KMS-11 (cell line): ENCODE data around the gene CNNM4.

Experiments
- H2AFZ ChIP-seq: fragments of 200-600 bp; sonication (generic); 2 replicates; pipeline ENCODE4 v1.6.1; 2016; ENCODE audit warnings: antibody characterized with exemption, mixed run types, low read depth
- H3K27ac ChIP-seq: fragments of 200-600 bp; sonication (generic); 2 replicates; pipeline ENCODE4 v1.6.1; 2016; ENCODE audit warnings: mild to moderate bottlenecking, mixed run types
- H3K27me3 ChIP-seq: fragments of 200-600 bp; sonication (generic); 2 replicates; pipeline ENCODE4 v1.6.1; 2017; ENCODE audit warnings: mild to moderate bottlenecking, low read depth, mixed run types, moderate library complexity; ENCODE audit not compliant: insufficient read depth
- H3K36me3 ChIP-seq: fragments of 200-600 bp; sonication (generic); 2 replicates; pipeline ENCODE4 v1.6.1; 2017; ENCODE audit warnings: mild to moderate bottlenecking, mixed run types; ENCODE audit not compliant: insufficient read depth
- H3K4me1 ChIP-seq: fragments of 200-600 bp; sonication (generic); 2 replicates; pipeline ENCODE4 v1.6.1; 2016; ENCODE audit warnings: mild to moderate bottlenecking, low read depth, mixed run types; ENCODE audit not compliant: poor library complexity, severe bottlenecking
- H3K4me2 ChIP-seq: fragments of 200-600 bp; sonication (generic); 2 replicates; pipeline ENCODE4 v1.7.0; 2016; ENCODE audit warnings: mild to moderate bottlenecking, mixed run types
- H3K4me3 ChIP-seq: fragments of 200-600 bp; sonication (generic); IDR thresholded peaks from 2 replicates; pipeline ENCODE4 v1.6.1; 2017; ENCODE audit warnings: low read depth, low read length, mixed read lengths; ENCODE audit not compliant: insufficient read depth
- H3K79me2 ChIP-seq: fragments of 200-600 bp; sonication (generic); 2 replicates; pipeline ENCODE4 v1.6.1; 2016; ENCODE audit warnings: low read depth, mixed run types; ENCODE audit not compliant: insufficient read depth
- H3K9ac ChIP-seq: fragments of 200-600 bp; sonication (generic); 2 replicates; pipeline ENCODE4 v1.6.1; 2016; ENCODE audit warnings: mild to moderate bottlenecking, mixed run types
- H4K20me1 ChIP-seq: fragments of 200-600 bp; sonication (generic); 2 replicates; pipeline ENCODE4 v1.6.1; 2016; ENCODE audit warnings: mild to moderate bottlenecking, mixed run types; ENCODE audit not compliant: insufficient read depth
- TF ChIP-seq, protein P1 (sequence below): fragments of 200-600 bp; sonication (generic); conservative IDR thresholded peaks from 2 replicates; pipeline ENCODE4 v1.6.1; 2017; ENCODE audit warnings: low read depth, mild to moderate bottlenecking, antibody characterized with exemption, low read length, moderate library complexity, mixed read lengths

Gene CNNM4

DNA sequence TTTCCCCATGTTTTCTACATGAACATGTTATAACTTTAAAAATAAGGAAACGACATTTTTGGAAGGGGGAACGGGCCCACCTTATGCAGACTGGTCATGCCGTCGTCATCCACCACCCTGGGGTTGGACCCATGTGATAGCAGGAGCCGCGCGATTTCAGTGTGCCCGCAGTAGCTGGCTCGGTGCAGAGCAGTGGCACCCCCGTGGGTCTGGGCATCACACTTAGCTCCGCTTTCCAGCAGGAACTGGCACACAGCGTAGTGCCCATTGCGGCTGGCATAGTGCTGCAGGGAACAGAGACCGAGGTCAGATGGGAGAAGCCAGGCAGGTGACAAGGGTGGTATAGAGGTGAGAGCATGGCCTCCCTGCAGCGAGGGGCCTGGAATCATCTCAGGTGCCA lies 92.6 kb downstream of the CNNM4 start:
- peaks cover 82% of the 10 kb centered on the region for H3K79me2 ChIP-seq
- H3K36me3 ChIP-seq = peaks cover 16% of the 10 kb centered on the region; the same call in 1 of the 2 replicates
- H4K20me1 ChIP-seq = peaks cover 8% of the 10 kb centered on the region; the same call in 1 of the 2 replicates
- H2AFZ ChIP-seq = no peak overlapping the region
- no peak overlapping the region for H3K4me2 ChIP-seq
- H3K27ac ChIP-seq = no peak overlapping the region; the same call in 1 of the 2 replicates
- H3K4me3 ChIP-seq = no peak overlapping the region
- TF ChIP-seq, protein P1, sequence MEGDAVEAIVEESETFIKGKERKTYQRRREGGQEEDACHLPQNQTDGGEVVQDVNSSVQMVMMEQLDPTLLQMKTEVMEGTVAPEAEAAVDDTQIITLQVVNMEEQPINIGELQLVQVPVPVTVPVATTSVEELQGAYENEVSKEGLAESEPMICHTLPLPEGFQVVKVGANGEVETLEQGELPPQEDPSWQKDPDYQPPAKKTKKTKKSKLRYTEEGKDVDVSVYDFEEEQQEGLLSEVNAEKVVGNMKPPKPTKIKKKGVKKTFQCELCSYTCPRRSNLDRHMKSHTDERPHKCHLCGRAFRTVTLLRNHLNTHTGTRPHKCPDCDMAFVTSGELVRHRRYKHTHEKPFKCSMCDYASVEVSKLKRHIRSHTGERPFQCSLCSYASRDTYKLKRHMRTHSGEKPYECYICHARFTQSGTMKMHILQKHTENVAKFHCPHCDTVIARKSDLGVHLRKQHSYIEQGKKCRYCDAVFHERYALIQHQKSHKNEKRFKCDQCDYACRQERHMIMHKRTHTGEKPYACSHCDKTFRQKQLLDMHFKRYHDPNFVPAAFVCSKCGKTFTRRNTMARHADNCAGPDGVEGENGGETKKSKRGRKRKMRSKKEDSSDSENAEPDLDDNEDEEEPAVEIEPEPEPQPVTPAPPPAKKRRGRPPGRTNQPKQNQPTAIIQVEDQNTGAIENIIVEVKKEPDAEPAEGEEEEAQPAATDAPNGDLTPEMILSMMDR = no peak
- no peak overlapping the region for H3K9ac ChIP-seq
- H3K27me3 ChIP-seq = no peaks in the 10 kb centered on the region
- H3K4me1 ChIP-seq = peaks cover 81% of the 10 kb centered on the region

DNA sequence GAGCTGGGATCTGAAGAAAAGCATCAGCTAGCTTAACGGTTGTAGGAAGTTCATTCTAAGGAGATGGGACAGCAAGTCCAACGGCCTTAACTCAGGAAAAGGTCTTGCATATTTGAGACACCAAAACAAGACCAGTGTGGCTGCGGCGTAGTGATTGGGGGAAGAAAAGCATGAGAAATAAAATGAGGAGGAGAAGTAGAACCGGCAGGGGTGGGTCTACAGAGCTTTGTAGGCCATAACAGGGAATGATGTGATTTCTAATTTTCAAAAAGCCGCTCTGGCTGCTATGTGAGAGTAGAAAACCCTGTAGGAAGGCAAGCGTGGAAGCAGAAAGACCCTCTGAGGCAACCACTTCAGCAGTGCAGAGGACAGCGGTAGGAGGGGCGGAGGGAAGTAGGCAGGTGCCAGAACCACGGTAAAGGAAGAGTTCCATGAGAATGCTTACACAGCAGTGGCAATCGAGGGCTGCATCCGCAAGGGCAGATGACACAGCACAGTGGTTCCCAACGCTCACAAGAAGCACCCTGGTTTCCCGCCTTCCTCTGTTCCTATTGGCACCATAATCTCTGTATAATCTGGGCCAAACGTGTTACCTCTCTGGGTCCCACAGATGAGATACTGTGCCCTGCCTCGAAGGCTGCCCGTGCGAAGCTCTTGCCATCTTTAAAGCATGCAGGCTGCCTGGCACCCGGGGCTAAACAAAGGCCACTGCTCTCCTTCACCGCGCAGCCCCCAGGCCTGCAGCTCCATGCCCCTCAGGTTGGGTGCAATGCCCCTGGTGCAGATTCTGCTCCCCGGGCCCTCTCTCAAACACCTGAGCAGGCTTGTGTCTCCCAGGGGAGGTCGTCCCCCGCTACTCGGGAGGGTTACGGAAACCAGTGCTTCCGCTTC lies 96.3 kb downstream of the CNNM4 start:
- H3K4me1 ChIP-seq = peaks cover 48% of the 10 kb centered on the region
- TF ChIP-seq, protein P1 = no peak
- peak overlapping the region; percentile 75 for H3K4me2 ChIP-seq
- H3K9ac ChIP-seq = peak overlapping the region; percentile 99
- H3K79me2 ChIP-seq = peaks cover 56% of the 10 kb centered on the region
- peaks cover 7% of the 10 kb centered on the region; the same call in 1 of the 2 replicates for H3K36me3 ChIP-seq
- peaks cover 8% of the 10 kb centered on the region; the same call in 1 of the 2 replicates for H4K20me1 ChIP-seq
- H2AFZ ChIP-seq = peak overlapping the region; percentile 29
- H3K27ac ChIP-seq = peak overlapping the region; percentile 99
- no peaks in the 10 kb centered on the region for H3K27me3 ChIP-seq
- peak overlapping the region; percentile 19 for H3K4me3 ChIP-seq

DNA sequence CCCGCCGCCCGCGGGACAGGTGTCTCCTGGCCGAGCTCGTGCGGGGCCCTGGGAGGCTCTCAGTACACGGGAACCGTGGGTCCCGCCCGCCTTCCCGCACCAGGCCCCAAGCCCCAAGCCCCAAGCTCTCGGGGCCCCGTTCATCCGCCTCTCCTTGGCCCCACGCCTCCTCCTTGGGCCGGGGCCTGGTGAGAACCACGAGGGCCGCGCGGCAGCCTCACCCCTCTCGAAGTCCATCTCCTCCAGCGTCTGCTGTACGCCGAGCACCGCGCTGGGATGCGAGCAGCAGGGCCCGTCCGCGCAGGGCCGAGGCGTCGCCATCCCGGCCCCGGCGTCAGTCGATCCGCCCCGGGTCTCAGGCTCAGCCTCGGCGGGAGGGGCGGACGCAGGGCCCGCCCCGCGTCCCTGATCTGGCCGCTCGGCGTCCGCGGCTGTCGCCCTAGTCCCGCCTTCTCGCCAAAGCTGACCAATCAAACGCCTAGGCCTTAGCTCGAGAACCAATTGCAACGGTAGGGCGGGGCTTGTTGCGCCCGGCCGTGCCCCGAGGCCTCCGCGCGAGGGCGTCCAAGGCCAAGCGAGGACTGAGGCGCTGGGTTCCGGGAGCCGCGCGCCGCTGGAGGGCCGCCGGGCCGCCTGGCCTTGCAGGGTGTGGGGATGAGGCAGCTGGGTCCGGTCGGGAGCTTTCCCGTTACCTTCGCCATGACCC lies 97.1 kb downstream of the CNNM4 start, which contains the start of gene ANKRD39:
ANKRD39 (minus strand) TSS at position 350 of the 706 bp plus-strand sequence; CDS start at position 321, 29 bp downstream.
- Histone ChIP-seq H2AFZ (peak within 1 kb of the TSS; percentile 47), H3K27me3 (no peaks in the 10 kb centered on the region), H3K36me3 (peaks cover 7% of the 10 kb centered on the region; the same call in 1 of the 2 replicates), H3K4me1 (peaks cover 40% of the 10 kb centered on the region), H3K4me2 (peak within 1 kb of the TSS; percentile 75), H3K27ac (peak within 1 kb of the TSS; percentile 99), H3K4me3 (peak within 1 kb of the TSS; percentile 19), H3K79me2 (peaks cover 48% of the 10 kb centered on the region), H3K9ac (peak within 1 kb of the TSS; percentile 99), H4K20me1 (peaks cover 8% of the 10 kb centered on the region; the same call in 1 of the 2 replicates)
- TF ChIP-seq, protein P1 = peak; percentile 47

DNA sequence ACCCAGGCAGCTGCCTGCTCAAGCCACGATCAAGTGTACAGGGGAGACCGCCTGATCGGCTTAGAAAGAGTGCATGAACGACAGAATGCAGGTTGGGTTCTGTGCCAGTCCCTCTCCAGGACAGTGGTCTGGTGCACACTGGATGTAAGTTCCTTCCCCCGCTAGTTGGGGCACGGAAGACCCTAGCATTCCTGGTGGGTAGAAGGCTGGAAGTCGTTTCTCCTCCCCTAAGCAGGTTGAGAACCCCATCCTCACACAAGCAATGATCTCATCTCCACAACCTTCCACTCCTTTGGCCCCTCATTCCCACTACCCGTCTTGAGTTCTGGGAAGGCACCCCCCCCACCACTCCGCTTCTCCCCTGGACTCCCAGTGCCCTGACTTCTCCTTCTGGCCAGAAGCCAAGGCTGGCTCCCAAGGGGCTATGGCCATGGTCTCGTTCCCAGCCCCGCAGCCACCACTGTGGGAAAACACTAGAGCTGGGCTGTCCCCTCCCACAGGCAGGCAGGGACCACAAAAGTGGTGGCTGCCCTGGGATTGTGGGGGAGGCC lies 98.5 kb downstream of the CNNM4 start:
- H3K9ac ChIP-seq = no peak overlapping the region

More for the DNA sequence above, 98.5 kb downstream of the CNNM4 start:
- Histone ChIP-seq H3K4me3 (no peak overlapping the region), H3K36me3 (peaks cover 2% of the 10 kb centered on the region; the same call in 1 of the 2 replicates), H3K4me2 (no peak overlapping the region), H3K27me3 (no peaks in the 10 kb centered on the region), H2AFZ (no peak overlapping the region), H4K20me1 (peaks cover 8% of the 10 kb centered on the region; the same call in 1 of the 2 replicates), H3K4me1 (peaks cover 26% of the 10 kb centered on the region), H3K79me2 (peaks cover 35% of the 10 kb centered on the region), H3K27ac (no peak overlapping the region)
- TF ChIP-seq, protein P1 = no peak
